Endodermal cell (in vitro differentiated cells): ENCODE results near the gene ZNF622. TPM values are rescaled to one million over a fixed set of nuclear protein-coding genes. Genes with fewer than 3 reads are reported as not detected.

ENCODE experiments used
- DNase-seq: peaks from one replicate; pipeline ENCODE4 v3.0.0-alpha.2; 2017
- H3K27ac ChIP-seq: 2 replicates; pipeline ENCODE4 v1.5.1; 2013; ENCODE audit warnings: mild to moderate bottlenecking, low read depth, low read length, moderate library complexity
- H3K27me3 ChIP-seq: 2 replicates; pipeline ENCODE4 v1.6.1; 2013; ENCODE audit warnings: mild to moderate bottlenecking, low read length, moderate library complexity; ENCODE audit not compliant: insufficient read depth, control insufficient read depth, poor library complexity, severe bottlenecking
- H3K36me3 ChIP-seq: 2 replicates; pipeline ENCODE4 v1.7.0; 2013; ENCODE audit warnings: mild to moderate bottlenecking, low read length, moderate library complexity; ENCODE audit not compliant: control insufficient read depth, insufficient read depth
- H3K4me1 ChIP-seq: one replicate; pipeline ENCODE4 v1.7.0; 2013; ENCODE audit warnings: low read length; ENCODE audit not compliant: control insufficient read depth, insufficient read depth
- H3K4me3 ChIP-seq: 2 replicates; pipeline ENCODE4 v1.5.1; 2013; ENCODE audit warnings: mild to moderate bottlenecking, low read length, moderate library complexity
- H3K9ac ChIP-seq: 2 replicates; pipeline ENCODE4 v1.6.1; 2013; ENCODE audit warnings: mild to moderate bottlenecking, low read length, moderate library complexity; ENCODE audit not compliant: poor library complexity, severe bottlenecking; ENCODE audit errors: extremely low read depth
- H3K9me3 ChIP-seq: 2 replicates; pipeline ENCODE4 v1.6.1; 2013; ENCODE audit warnings: mild to moderate bottlenecking, low read length, moderate library complexity; ENCODE audit not compliant: control insufficient read depth
- H3K27ac Mint-ChIP-seq: 2 replicates; pipeline ENCODE4 v1.8.0; 2020; ENCODE audit warnings: mixed read lengths
- H3K27me3 Mint-ChIP-seq: 2 replicates; pipeline ENCODE4 v1.8.0; 2021; ENCODE audit warnings: mild to moderate bottlenecking, mixed read lengths; ENCODE audit not compliant: insufficient read depth
- H3K36me3 Mint-ChIP-seq: 2 replicates; pipeline ENCODE4 v1.8.0; 2020; ENCODE audit warnings: low read depth, mixed read lengths
- H3K4me1 Mint-ChIP-seq: 2 replicates; pipeline ENCODE4 v1.8.0; 2020; ENCODE audit warnings: mixed read lengths
- H3K4me3 Mint-ChIP-seq: 2 replicates; pipeline ENCODE4 v1.8.0; 2020; ENCODE audit warnings: mild to moderate bottlenecking, moderate library complexity, mixed read lengths
- H3K9me3 Mint-ChIP-seq: 2 replicates; pipeline ENCODE4 v1.8.0; 2020; ENCODE audit warnings: mild to moderate bottlenecking, mixed read lengths
- CTCF ChIP-seq: fragments of 200-600 bp; sonication (generic); conservative IDR thresholded peaks from 2 replicates; pipeline ENCODE4 v1.5.0; 2021; ENCODE audit warnings: antibody characterized with exemption, mild to moderate bottlenecking
- WGBS, 2 experiments: methylation state at CpG; one replicate each; pipeline versions ENCODE4 v1.1.5 to v1.1.7; 2013; ENCODE audit warnings: missing lambda C conversion rate in 2 of 2, mixed read lengths in 1 of 2; ENCODE audit not compliant: insufficient coverage in 1 of 2, insufficient read length in 1 of 2; 5-methylcytosine and 5-hydroxymethylcytosine counted together
- total RNA-seq, 2 donors: library from RNA; stranded (reverse); fragmentation: NEBNext Ultra II Directional in 1 of 2; extraction: Animal tissue kit (Norgen Biotek cat#: 25700) in 1 of 2; gene quantifications; 2 replicates in 1 of 2; 3 replicates in 1 of 2; pipeline ENCODE4 v1.2.1, GENCODE V29; 2021

The ZNF622 gene
- total RNA-seq, 2 donors from 2014 or later, result 27.3 to 28.6 TPM

- no peaks in the 10 kb centered on the region for H3K4me1 ChIP-seq
- no peak for TF ChIP-seq CTCF
- H3K4me3 ChIP-seq, result no peak overlapping the region
- no peaks in the 10 kb centered on the region for H3K9me3 ChIP-seq
- WGBS, 2 experiments, result 93 to 95% methylated on average over 2 of the region's 2 CpGs
- no peak overlapping the region for H3K9ac ChIP-seq
- H3K27ac ChIP-seq, result no peak overlapping the region
- H3K36me3 ChIP-seq, result no peaks in the 10 kb centered on the region
- no peaks in the 10 kb centered on the region for H3K9me3 Mint-ChIP-seq
- H3K27me3 Mint-ChIP-seq, result peaks cover 2% of the 10 kb centered on the region
- no peak for DNase-seq
- no peak overlapping the region for H3K4me3 Mint-ChIP-seq
- peaks cover 4% of the 10 kb centered on the region for H3K27me3 ChIP-seq
- H3K27ac Mint-ChIP-seq, result no peak overlapping the region
- H3K36me3 Mint-ChIP-seq, result no peaks in the 10 kb centered on the region
- no peaks in the 10 kb centered on the region for H3K4me1 Mint-ChIP-seq
Observed at GRCh38 chr5:16487456-16487855, 21.9 kb upstream of the ZNF622 start.

GRCh38 chr5:16486711-16487111, 21.1 kb upstream of the ZNF622 start:
- no peak overlapping the region for H3K9ac ChIP-seq
- WGBS, 2 experiments, result 95 to 100% methylated on average over 2 to 4 of the region's 4 CpGs
- peaks cover 12% of the 10 kb centered on the region for H3K27me3 ChIP-seq
- no peaks in the 10 kb centered on the region for H3K36me3 ChIP-seq
- no peak for TF ChIP-seq CTCF
- H3K27me3 Mint-ChIP-seq, result peaks cover 2% of the 10 kb centered on the region
- no peaks in the 10 kb centered on the region for H3K4me1 ChIP-seq
- no peaks in the 10 kb centered on the region for H3K9me3 ChIP-seq
- H3K4me3 ChIP-seq, result no peak overlapping the region
- H3K4me3 Mint-ChIP-seq, result no peak overlapping the region
- no peaks in the 10 kb centered on the region for H3K4me1 Mint-ChIP-seq
- H3K9me3 Mint-ChIP-seq, result no peaks in the 10 kb centered on the region
- no peak overlapping the region for H3K27ac Mint-ChIP-seq
- no peak for DNase-seq
- no peak overlapping the region for H3K27ac ChIP-seq
- H3K36me3 Mint-ChIP-seq, result no peaks in the 10 kb centered on the region

GRCh38 chr5:16485656-16486055, 20.1 kb upstream of the ZNF622 start:
- Histone ChIP-seq H3K9ac (no peak overlapping the region), H3K36me3 (no peaks in the 10 kb centered on the region), H3K9me3 (no peaks in the 10 kb centered on the region), H3K4me3 (no peak overlapping the region), H3K4me1 (no peaks in the 10 kb centered on the region), H3K27ac (no peak overlapping the region), H3K27me3 (peaks cover 12% of the 10 kb centered on the region)
- Mint-ChIP-seq H3K4me3 (no peak overlapping the region), H3K4me1 (no peaks in the 10 kb centered on the region), H3K27me3 (peaks cover 2% of the 10 kb centered on the region), H3K9me3 (no peaks in the 10 kb centered on the region), H3K27ac (no peak overlapping the region), H3K36me3 (no peaks in the 10 kb centered on the region)
- DNase-seq, result no peak
- no peak for TF ChIP-seq CTCF
